ENCODE results near the gene RPTOR.

Gene RPTOR

GRCh38 chr17:80807014-80807413 is 262.4 kb downstream of the RPTOR start:
- DNase-seq (ENCODE audit: low read depth in 2 of 2), result no peak
- no peak overlapping the region for H3K4me3 ChIP-seq (replicated peaks in 1 of 2; ENCODE audit: low read depth in 2 of 2, low read length in 2 of 2)
- no peak for TF ChIP-seq CTCF (IDR thresholded peaks at IDR 0.05; ENCODE audit: low read depth, low read length)

- H3K4me3 ChIP-seq (replicated peaks in 1 of 2; ENCODE audit: low read depth in 2 of 2, low read length in 2 of 2), result no peak overlapping the region
- TF ChIP-seq CTCF (IDR thresholded peaks at IDR 0.05; ENCODE audit: low read depth, low read length), result no peak
- no peak for DNase-seq (ENCODE audit: low read depth in 2 of 2)
Observed at GRCh38 chr17:80807882-80808281, 263.2 kb downstream of the RPTOR start.

DNA sequence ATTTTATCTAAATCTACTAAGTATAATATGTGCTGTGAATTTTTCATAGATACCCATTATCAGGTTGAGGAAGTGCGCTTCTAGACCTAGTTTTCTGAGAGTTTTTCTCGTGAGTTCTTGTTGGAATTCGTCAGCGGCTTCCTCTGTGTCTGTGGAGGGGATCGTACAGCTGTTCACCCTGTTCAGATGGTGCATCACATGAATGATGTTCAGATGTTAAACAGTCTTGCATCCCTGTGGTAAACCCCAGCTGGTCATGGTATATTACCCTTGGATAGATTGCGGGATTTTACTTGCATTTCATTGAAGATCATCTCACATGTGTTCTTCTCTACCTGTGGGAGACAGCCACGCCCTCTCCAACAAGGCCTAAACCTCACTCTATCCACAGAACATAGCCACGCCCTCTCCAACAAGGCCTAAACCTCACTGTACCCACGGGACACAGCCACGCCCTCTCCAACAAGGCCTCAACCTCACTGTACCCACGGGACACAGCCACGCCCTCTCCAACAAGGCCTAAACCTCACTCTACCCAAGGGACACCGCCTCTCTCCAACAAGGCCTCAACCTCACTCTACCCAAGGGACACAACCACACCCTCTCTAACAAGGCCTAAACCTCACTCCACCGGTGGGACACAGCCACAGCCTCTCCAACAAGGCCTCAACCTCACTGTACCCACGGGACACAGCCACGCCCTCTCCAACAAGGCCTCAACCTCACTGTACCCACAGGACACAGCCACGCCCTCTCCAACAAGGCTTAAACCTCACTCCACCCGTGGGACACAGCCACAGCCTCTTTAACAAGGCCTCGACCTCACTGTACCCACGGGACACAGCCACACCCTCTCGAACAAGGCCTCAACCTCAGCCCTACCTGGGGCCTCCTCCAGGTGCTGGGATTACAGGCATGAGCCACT is 266.8 kb downstream of the RPTOR start:
- no peak for DNase-seq (ENCODE audit: low read depth in 2 of 2)
- TF ChIP-seq CTCF (IDR thresholded peaks at IDR 0.05; ENCODE audit: low read depth, low read length), result no peak

GRCh38 chr17:80812362-80813088 is 267.9 kb downstream of the RPTOR start:
- TF ChIP-seq CTCF (IDR thresholded peaks at IDR 0.05; ENCODE audit: low read depth, low read length), result no peak
- H3K4me3 ChIP-seq (replicated peaks in 1 of 2; ENCODE audit: low read depth in 2 of 2, low read length in 2 of 2), result no peak overlapping the region
- DNase-seq (ENCODE audit: low read depth in 2 of 2), result no peak

More for the DNA sequence above, 266.8 kb downstream of the RPTOR start:
- H3K4me3 ChIP-seq (replicated peaks in 1 of 2; ENCODE audit: low read depth in 2 of 2, low read length in 2 of 2), result no peak overlapping the region

DNA sequence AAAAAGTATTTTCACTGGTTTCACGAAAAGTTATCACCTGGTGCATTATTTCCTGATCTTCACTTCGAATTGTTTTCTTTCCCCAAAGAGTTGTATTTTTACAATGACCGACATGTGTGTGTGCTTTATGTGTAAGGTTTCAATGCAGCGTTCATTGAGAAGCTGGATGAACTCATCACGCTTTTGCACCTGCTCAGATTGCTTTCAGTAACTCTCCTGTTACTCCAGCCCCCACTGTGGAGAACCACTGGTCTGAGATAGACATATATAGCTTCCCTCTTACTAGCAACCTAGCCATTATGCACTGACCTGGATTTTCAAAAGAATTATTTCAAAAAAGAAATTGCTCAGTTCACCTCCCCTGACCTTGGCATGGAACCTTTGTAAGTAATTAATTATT is 268.7 kb downstream of the RPTOR start:
- TF ChIP-seq CTCF (IDR thresholded peaks at IDR 0.05; ENCODE audit: low read depth, low read length), result no peak
- no peak for DNase-seq (ENCODE audit: low read depth in 2 of 2)
- no peak overlapping the region for H3K4me3 ChIP-seq (replicated peaks in 1 of 2; ENCODE audit: low read depth in 2 of 2, low read length in 2 of 2)

- no peak for DNase-seq (ENCODE audit: low read depth in 2 of 2)
- H3K4me3 ChIP-seq (replicated peaks in 1 of 2; ENCODE audit: low read depth in 2 of 2, low read length in 2 of 2), result no peak overlapping the region
- TF ChIP-seq CTCF (IDR thresholded peaks at IDR 0.05; ENCODE audit: low read depth, low read length), result no peak
Observed at GRCh38 chr17:80814491-80814890, 269.9 kb downstream of the RPTOR start.

Measured in cardiac fibroblast (primary cell).